Ishikawa (cell line): ENCODE results near the gene DNLZ.

ENCODE experiments used
- CREB1 ChIP-seq: IDR thresholded peaks from 2 replicates; pipeline ENCODE4 v1.6.1; 2012; ENCODE audit warnings: low read depth
- EP300 ChIP-seq: IDR thresholded peaks from 2 replicates; pipeline ENCODE4 v1.6.1; 2012; ENCODE audit warnings: borderline replicate concordance
- TEAD4 ChIP-seq: IDR thresholded peaks from 2 replicates; pipeline ENCODE4 v1.6.1; 2012
- TF ChIP-seq, protein P1 (sequence below): IDR thresholded peaks from 2 replicates; pipeline ENCODE4 v1.6.1; 2012

DNA sequence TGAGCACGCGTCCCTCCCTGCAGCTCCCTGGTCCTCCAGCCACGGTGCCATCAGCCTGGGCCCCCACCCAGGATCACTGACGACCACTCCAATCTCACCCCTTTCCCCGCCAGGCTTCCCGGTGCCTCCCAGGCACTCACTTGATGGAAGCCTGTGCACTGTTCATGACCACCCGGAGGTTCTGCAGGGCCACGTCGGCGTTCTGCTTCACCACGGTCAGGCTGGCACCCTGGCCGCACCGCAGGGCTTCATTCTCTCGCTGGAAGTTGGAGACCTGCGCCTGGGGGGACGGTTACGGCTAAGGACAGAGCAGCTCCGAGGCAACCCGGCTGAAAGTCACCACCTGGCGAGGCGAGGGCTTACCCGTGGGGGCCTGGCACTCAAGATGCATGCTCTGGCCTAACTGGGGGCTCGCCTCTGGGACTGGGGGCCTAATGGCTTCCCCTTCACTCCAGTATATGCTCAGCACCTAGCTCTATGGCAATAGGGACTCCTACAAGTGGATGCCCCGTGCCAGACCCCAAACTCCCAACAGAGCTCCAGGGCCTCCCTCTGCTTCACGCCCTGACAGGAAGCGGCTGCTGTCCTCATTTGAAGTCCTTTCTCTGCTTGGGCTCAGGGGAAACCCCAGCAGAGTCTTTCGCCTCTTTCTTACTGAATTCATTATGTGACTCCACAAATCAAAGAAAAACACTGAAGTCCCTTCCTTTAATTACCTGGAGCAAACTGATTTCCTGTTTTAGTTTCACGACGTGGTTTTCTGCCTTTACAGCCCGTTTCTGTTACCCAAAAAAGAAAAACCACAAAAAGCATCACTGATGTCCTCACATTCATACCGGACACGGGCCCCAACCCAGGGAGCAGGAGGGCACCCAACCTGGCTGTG, 40.6 kb upstream of the DNLZ start:
- no peak for TF ChIP-seq TEAD4
- TF ChIP-seq EP300, result no peak
- TF ChIP-seq, protein P1, sequence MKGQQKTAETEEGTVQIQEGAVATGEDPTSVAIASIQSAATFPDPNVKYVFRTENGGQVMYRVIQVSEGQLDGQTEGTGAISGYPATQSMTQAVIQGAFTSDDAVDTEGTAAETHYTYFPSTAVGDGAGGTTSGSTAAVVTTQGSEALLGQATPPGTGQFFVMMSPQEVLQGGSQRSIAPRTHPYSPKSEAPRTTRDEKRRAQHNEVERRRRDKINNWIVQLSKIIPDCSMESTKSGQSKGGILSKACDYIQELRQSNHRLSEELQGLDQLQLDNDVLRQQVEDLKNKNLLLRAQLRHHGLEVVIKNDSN, result no peak
- TF ChIP-seq CREB1, result no peak
